ENCODE results near the gene GMEB2.

GRCh38 chr20:63556873-63557478 lies 69.9 kb downstream of the GMEB2 start:
- TF ChIP-seq CTCF (IDR thresholded peaks at IDR 0.05) (no peak), POLR2A (IDR thresholded peaks at IDR 0.05) (no peak)
